Measurements from ENCODE around the gene EDEM2. TPM values are rescaled to one million over a fixed set of nuclear protein-coding genes. Genes with fewer than 3 reads are reported as not detected.
A peak's percentile ranks its signal among the peaks of the same experiment; 100 is the strongest.
"Not testable (repeated sequence)": the region's sequence is repeated elsewhere in the genome, so short reads cannot be mapped to it uniquely, and the experiment has no call there.

Gene EDEM2
- total RNA-seq, 1 donor from 2014 or later, result 45.4 TPM

DNA sequence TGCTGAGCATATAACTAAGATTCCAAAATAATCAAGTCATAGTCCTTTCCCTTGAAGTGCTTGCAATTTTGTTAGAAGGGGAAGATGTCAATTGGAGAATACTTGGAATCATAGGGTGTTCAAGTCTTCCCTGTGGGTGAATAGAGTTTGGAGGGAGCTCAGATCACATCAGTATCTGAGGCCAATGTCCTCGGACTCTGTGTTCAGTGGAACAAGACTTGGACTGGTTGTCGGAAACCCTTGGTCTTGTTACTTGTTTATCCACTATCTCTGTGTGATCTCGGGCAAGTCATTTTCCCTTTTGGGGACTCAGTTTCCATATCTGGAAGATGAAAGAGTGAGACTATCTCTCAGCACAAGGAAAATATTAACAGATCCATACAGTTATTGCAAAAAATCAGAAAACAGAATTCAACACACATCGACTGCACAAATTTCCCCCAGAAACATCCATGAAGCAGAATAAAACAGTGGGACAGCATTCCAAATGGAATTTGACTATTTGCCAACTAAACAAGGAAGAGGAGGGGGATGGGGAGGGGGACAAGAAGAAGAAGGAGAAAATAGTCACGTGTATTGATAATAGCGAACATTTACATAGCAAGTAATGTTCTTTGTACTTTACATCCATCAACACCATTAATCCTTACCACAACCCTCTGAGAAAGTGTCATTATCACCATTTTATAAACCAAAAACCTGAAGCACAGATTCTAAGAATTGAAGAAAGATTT is 3.9 kb upstream of the EDEM2 start:
- H3K27ac ChIP-seq, result no peak overlapping the region
- TF ChIP-seq, protein P1, sequence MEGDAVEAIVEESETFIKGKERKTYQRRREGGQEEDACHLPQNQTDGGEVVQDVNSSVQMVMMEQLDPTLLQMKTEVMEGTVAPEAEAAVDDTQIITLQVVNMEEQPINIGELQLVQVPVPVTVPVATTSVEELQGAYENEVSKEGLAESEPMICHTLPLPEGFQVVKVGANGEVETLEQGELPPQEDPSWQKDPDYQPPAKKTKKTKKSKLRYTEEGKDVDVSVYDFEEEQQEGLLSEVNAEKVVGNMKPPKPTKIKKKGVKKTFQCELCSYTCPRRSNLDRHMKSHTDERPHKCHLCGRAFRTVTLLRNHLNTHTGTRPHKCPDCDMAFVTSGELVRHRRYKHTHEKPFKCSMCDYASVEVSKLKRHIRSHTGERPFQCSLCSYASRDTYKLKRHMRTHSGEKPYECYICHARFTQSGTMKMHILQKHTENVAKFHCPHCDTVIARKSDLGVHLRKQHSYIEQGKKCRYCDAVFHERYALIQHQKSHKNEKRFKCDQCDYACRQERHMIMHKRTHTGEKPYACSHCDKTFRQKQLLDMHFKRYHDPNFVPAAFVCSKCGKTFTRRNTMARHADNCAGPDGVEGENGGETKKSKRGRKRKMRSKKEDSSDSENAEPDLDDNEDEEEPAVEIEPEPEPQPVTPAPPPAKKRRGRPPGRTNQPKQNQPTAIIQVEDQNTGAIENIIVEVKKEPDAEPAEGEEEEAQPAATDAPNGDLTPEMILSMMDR (IDR thresholded peaks at IDR 0.05), result no peak
- peaks cover 17% of the 10 kb centered on the region for H3K4me1 ChIP-seq
- intact Hi-C loops (cut with DNase I), result no loop called here
- no peak for DNase-seq
- no peaks in the 10 kb centered on the region for H3K9me3 ChIP-seq
- ATAC-seq, result no peak
- H3K36me3 ChIP-seq, result no peaks in the 10 kb centered on the region
- no peaks in the 10 kb centered on the region for H3K27me3 ChIP-seq (ENCODE audit: low read depth)
- H3K4me3 ChIP-seq, result no peak overlapping the region

DNA sequence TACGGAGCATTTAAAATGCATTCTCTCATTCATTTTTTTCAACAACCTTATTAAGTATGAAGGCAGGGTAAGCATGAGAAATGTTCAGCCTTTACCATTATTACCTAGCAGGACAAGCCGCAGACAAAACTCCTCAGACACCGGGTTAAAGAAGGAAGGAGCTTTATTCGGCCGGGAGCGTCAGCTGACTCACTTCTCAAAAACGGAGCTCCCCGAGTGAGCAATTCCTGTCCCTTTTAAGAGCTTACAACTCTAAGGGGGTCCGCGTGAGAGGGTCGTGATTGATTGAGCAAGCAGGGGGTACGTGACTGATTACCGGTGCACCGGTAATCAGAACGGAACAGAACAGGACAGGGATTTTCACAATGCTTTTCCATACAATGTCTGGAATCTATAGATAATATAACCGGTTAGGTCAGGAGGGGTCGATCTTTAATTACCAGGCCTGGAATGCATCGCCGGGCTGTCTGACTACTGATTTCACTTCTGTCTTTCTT is 487 bp upstream of the EDEM2 start:
- intact Hi-C loops (cut with DNase I), result loop anchor here (5.0 kb wide), 1 partner anchor 60 kb away; no protein-coding TSS in a partner anchor
- peak overlapping the region; percentile 83 for H3K27ac ChIP-seq
- DNase-seq; H3K27me3 ChIP-seq (ENCODE audit: low read depth); H3K9me3 ChIP-seq: not testable (repeated sequence)
- H3K4me3 ChIP-seq, result peak overlapping the region; percentile 72
- peaks cover 38% of the 10 kb centered on the region for H3K4me1 ChIP-seq
- H3K36me3 ChIP-seq, result peaks cover 21% of the 10 kb centered on the region
- peak; percentile 9 to 43 for ATAC-seq

DNA sequence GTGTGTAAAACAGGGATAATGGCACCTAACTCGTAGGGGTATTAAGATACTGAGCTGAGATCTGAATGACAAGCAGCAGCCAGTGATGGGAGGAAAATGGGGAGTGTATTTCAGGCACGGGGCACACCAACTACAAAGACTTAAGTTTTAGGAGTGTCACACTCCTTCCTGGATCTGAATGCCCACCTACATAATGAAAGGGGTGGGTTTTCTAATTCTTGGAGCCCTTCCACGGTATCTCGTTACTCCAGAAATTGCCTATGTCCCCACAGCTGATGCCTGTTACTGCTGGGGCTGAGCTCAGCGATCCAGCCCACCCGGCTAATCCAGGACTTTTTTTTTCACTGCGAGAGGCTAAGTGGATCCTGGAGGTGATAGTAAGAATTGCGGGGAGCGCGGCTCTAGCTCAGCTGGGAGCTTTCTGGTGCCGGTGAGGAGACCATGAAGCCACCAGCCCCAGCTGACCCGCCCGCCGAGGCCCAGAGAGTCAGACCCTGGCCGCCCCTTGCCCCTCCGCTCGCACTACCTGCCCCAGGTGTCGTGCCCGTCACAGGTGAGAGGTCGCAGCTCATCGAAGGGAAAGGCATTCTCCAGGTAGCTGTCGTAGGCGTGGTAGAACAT is 727 bp downstream of the EDEM2 start:
- ATAC-seq (peak; percentile 37 to 51), DNase-seq (peak; percentile 54)
- TF ChIP-seq, protein P1 (IDR thresholded peaks at IDR 0.05), result no peak
- peaks cover 38% of the 10 kb centered on the region for H3K4me1 ChIP-seq
- H3K27me3 ChIP-seq (ENCODE audit: low read depth), result no peaks in the 10 kb centered on the region
- peak overlapping the region; percentile 72 for H3K4me3 ChIP-seq
- H3K27ac ChIP-seq, result peak overlapping the region; percentile 83
- H3K9me3 ChIP-seq, result no peaks in the 10 kb centered on the region
- intact Hi-C loops (cut with DNase I), result loop anchor here (5.0 kb wide), 1 partner anchor 61 kb away; no protein-coding TSS in a partner anchor
- H3K36me3 ChIP-seq, result peaks cover 33% of the 10 kb centered on the region

DNA sequence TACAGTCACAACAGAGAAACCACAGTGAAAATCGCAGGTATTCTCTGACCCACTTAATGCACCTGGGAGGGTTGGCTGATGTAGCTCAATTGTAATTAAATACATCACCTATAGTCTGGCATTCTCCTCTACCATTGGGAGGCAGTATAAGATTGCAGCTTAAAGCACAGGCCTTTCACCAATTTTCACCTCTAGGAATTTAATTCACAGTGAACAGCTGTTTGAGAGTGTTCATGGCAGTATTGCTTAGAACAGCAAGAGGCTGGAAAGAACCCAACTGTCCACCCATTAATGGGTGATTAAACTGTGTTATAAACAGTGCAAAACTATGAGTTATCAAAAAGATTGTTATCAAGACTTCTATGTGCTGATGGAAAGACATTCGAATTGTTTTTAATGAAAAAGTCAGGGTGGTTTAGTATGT is 2.0 kb downstream of the EDEM2 start:
- no peak overlapping the region for H3K4me3 ChIP-seq
- no peaks in the 10 kb centered on the region for H3K9me3 ChIP-seq
- no peaks in the 10 kb centered on the region for H3K27me3 ChIP-seq (ENCODE audit: low read depth)
- peak overlapping the region; percentile 22 for H3K27ac ChIP-seq
- TF ChIP-seq, protein P1 (IDR thresholded peaks at IDR 0.05), result peak; percentile 67
- intact Hi-C loops (cut with DNase I), result loop anchor here (5.0 kb wide), 1 partner anchor 62 kb away; no protein-coding TSS in a partner anchor
- no peak for DNase-seq
- peak; percentile 9 to 57 for ATAC-seq
- peaks cover 38% of the 10 kb centered on the region for H3K4me1 ChIP-seq
- peaks cover 46% of the 10 kb centered on the region for H3K36me3 ChIP-seq

DNA sequence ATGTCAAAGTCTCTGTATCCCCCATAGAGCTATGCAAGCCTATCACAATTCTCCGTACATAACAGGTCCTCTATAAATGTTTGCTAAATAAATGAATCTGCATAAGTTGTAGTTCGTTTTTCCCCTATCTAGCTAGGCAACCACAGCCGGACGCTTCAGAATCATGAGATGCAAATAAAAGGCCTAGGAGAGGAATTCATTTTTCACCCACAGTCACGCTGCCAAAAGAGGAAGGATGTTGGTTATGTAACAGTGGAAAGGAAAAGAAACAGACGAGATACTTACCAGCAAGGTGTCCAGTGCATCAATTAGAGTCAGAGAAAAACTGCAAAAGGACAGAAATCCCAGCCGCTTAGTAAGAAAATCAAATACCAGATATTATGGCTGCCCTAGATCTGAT is 2.4 kb downstream of the EDEM2 start:
- Histone ChIP-seq H3K36me3 (peaks cover 50% of the 10 kb centered on the region), H3K27ac (peak overlapping the region; percentile 51), H3K4me3 (no peak overlapping the region), H3K9me3 (no peaks in the 10 kb centered on the region), H3K27me3 (ENCODE audit: low read depth) (no peaks in the 10 kb centered on the region), H3K4me1 (peaks cover 38% of the 10 kb centered on the region)
- no peak for DNase-seq
- ATAC-seq, result no peak
- intact Hi-C loops (cut with DNase I), result loop anchor here (5.0 kb wide), 1 partner anchor 63 kb away; no protein-coding TSS in a partner anchor
- TF ChIP-seq, protein P1 (IDR thresholded peaks at IDR 0.05), result no peak
